HG02678 (cell line): Measurements from ENCODE around the gene PRKCD.

Experiments
- ATAC-seq: cut with Tn5 transposase; IDR thresholded peaks from one replicate; pipeline ENCODE4 v1.9.1; 2021; ENCODE audit warnings: mild to moderate bottlenecking, moderate library complexity; ENCODE audit not compliant: unreplicated experiment

The PRKCD gene

DNA sequence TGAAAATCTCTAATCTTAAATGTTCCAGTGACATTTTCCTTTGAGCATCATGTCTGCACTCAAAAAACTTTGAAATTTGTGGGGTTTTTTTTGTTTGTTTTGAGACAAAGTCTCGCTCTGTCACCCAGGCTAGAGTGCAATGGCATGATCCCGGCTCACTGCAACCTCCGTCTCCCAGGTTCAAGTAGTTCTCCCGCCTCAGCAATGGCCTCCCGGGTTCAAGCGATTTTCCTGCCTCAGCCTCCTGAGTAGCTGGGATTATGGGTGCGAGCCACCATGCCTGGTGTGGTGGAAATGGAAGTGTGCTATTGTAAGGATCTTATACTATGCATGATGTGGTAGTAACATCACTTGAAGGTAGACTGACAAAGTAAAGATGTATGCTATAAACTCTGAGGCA, 52.3 kb downstream of the PRKCD start:
- no peak for ATAC-seq

DNA sequence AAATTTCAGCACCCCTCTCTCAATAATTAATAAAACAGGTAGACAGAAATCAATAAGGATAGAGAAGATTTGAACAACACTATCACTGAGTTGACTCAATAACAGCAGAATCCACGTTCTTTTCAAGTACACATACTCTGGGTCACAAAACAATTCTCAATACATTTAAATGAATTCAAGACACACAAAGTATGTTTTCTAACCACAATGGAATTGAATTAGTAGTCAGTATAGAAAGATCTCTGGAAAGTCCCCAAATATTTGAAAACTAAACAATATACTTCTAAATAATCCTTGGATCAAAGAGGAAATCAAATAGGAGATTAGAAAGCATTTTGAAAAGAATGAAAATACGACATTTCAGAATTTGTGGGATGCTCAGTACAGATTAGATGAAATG, 54.8 kb downstream of the PRKCD start:
- no peak for ATAC-seq

DNA sequence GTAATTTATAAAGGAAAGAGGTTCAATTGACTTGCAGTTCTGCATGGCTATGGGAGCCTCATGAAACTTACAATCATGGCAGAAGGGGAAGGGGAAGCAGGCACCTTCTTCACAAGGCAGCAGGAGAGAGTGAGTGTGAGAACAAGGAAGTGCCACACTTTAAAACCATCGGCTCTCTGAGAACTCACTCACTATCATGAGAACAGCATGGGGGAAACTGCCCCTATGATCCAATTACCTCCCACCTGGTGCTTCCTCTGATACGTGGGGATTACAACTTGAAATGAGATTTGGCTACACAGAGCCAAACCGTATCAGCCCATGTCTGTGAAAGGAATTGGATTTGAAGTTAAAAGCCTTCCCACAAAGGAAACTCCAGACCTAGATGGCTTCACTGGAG, 55.7 kb downstream of the PRKCD start:
- no peak for ATAC-seq

DNA sequence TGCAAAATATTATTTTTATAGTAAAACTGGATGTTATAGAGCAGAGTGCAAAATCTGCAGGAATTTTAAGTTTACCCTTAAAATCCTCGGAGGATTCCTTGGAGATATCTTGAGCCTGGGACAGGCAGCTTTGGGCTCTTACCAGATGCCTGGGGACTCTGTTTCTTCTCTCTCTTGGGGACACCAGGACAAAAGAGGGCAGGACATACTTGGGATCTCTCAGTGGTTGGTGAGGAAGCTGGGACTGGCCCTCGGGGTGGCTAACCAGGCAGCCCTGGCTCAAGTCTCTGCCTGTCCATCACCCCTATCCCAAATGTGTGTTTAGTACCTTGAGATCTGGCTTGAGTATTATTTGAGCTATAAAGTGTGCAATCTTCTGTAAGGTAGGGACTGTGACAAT, 56.2 kb downstream of the PRKCD start:
- ATAC-seq: no peak

DNA sequence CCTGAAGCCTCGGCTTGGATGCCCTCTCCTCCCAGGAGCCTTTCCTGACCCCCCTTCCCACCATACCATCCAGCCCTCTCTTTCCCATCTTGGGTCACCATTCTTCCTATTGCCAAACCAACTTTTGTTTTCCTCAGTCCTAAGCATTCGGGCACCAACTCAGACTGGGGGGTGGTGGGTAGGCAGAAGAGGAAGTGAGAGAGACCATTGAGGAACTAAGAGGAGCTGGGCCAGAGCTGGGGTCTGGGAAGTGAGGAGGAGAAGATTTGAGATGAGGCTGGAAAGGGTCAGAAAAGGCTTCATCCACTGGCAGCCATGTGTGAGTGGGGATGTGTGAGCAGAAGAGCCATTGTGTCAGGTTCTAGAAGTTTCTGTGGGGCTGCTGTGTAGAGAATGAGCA, 57.1 kb downstream of the PRKCD start:
- no peak for ATAC-seq

DNA sequence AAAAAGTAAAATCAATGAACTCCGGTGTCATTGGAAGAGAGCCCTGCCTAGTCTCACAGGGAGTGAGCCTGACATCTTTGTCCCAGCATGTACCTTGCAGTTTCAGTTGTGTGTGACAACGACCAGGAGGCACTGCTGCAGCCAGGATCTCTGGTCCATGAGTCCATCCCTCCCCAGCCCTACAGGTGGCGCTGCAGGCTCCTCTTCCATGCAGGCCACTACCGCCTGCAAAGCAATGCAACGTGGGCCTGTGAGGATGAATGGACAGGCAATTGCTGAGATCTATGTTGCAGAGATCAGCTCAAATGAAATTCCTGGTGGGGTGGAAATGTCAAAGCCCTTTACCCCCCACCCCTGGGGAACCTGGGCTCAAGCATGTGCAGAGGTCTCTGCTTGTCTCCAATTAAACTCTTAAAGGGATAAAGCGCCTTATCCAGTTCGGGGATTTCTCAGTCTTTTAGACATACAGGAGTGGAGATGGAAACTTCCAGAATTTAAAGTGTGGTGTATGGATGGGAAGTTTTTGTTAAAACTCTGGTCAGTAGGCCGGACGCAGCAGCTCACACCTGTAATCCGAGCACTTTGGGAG, 59.0 kb downstream of the PRKCD start:
- ATAC-seq: peak; percentile 77

DNA sequence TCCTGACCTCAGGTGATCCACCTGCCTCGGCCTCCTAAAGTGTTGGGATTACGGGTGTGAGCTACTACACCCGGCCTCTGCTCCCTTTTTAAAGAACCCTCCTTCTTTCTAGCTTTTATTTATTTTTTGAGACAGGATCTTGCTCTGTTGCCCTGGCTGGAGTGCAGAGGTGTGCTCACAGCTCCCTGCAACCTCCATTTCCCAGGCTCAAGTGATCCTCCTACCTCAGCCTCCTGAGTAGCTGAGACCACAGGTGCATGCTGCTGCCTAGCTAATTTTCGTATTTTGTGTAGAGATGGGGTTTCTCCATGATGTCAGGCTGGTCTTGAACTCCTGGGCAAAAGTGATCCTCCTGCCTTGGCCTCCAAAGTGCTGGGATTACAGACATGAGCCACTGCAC, 60.3 kb downstream of the PRKCD start:
- no peak for ATAC-seq

DNA sequence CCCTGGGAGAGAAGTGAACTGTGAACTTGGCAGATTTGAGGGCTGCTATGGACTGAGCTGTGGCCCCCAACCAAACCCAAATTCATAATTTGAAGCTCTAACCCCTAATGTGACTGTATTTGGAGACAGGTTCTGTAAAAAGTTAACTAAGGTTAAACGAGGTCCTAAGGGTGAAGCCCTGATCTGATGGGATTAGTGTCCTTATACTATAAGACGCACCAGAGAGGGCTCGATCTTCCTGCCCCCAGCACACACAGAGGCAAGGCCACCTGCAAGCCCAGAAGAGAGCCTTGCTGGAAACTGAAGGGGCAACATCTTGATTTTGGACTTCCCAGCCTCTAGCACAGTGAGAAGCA, 60.8 kb downstream of the PRKCD start:
- ATAC-seq: no peak

DNA sequence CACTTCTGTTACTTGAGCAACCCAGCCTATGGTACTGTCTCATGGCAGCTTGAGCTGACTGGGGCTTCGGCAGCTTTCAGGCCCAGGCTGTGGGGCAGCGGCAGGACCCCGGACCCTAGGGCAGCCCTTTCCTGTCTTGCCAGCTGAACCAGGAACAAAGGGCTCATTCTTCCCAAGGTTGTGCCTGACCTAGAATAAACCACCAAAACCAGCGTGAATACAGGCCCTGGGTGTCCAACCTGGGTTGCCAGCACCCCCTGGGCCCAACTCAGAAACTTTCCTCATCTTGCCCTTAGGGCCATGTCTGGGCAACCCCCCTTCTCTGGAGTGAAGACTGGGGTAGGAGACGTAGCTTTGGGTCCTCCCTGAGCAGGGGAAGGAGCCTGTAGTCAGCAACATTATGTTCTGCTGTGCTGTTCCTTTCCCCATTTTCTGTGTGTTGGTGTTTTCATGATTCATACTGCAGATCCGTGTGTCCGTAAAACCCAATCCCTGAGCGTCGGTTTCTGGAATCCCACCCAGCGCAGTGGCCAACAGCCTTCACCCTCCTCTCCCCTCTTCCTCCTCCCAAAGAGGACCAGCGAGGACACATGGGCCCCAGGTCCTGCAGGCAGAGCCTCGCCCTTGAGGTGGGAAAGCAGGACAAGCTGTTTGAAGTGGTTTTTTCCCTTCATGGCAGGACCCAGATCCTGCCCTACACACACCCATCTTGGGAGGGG, 61.3 kb downstream of the PRKCD start:
- ATAC-seq: no peak

DNA sequence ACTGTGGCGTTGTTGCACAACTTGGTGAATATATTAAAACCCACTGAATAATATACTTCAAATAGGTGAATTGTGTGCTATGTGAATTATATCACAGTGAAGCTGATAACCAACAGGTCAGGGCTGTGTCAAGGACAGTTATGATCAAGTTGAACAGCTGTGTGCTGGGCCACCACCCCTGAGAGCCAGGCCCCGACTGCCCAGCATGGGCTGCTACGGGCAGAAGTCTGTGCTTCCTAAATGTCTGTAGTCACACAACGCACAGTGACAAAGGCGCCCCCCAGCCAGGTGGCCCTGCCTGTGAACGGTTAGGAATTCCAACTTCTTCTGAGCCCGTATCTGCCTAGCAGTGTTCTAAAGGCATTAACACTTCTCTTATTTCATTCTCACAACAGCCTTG, 62.0 kb downstream of the PRKCD start:
- no peak for ATAC-seq

DNA sequence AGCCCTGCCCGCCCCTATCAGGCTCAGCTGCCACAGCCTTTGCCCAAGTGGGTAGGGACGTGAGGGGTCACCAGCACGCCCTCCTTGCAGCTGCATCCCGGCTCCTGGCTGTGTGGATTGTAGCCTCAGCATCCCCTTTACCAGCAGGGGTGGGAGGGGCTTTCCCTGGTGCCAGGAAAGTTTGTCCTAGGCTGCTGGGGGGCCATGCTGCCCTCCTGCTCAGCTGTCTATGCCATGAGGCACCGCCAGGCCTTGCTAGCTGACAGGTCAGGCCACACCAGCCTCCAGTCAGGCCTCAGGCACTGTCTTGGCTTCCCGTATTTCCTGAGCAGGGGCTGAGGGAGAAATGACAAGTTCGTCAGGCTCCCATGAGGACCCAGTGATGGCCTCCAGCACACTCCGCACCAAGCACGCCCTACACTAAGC, 62.5 kb downstream of the PRKCD start:
- no peak for ATAC-seq

DNA sequence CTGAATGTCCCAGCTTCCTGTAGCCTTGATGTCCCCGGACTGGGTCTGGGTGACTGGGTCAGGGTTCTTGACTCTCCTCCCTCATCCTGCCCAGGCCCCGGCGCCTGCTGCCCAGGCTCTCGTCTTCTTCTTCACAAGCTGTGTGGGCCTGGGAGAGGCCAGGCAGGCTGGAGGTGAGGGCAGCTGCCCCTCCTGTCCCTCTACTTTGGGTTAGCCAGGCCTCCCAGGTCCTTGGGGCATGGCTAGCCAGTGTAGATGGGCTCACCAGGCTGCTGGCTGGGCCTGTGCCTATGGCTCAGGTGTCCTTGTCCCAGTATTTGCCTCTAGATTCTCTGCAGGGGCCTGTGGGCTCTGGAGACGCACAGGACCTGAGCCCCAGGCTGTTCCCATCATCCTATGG, 63.0 kb downstream of the PRKCD start:
- ATAC-seq: no peak

DNA sequence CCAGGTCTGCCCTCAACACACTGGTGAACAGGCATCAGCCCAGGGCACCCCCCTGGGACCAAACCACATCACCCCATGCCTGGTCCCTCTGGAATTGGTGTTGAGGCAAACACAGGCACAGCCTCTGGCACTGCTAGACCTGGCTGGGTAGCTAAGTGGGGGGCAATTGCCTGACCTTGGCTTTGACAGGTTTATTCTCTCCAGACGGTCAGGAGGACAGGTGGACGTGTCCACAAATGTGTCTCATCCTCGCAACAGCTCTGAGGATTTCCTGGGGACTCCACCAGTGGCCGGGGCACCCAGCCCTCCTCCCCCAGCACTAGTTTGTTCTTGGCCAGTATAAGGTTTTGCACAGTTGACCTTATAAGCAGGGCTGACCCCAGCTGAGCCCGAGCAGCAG, 63.5 kb downstream of the PRKCD start:
- no peak for ATAC-seq

DNA sequence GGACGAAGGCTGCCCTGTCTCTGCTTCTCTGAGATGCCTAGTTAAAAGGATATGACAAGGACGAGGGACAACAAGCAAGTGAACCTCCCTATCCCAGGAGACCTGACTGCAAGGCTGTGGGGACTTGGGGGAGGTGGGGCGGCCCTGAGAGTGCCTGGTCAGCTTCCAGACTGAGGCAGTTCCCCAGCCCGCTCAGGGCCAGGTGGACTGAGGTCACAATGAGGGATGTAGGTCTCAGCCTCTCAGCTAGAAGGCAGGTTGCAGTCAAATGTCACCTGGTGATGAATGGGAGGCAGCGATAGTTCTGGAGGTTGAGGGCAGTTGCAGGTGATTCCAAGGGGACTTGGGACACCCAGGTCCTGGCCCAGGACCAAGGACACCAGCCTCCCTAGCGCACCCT, 64.2 kb downstream of the PRKCD start:
- no peak for ATAC-seq

DNA sequence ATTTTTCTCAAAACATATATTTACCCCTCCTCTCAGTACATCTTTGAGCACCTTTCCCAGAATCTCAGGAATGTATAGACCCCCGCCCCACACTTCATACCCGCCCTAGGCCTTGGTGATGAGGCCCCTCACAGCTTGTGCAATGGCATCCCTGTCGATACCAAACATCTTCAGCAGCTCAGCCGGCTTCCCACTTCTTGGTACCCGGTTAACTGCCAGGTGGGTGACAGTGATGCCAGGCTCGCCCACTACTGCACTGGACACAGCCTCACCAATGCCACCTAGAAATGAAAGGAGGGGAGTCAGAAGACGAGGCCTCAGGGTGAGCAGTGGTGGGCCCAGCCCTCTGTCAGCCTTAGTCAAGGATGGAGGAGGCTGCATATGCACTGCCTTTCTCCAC, 64.6 kb downstream of the PRKCD start:
- ATAC-seq: no peak

DNA sequence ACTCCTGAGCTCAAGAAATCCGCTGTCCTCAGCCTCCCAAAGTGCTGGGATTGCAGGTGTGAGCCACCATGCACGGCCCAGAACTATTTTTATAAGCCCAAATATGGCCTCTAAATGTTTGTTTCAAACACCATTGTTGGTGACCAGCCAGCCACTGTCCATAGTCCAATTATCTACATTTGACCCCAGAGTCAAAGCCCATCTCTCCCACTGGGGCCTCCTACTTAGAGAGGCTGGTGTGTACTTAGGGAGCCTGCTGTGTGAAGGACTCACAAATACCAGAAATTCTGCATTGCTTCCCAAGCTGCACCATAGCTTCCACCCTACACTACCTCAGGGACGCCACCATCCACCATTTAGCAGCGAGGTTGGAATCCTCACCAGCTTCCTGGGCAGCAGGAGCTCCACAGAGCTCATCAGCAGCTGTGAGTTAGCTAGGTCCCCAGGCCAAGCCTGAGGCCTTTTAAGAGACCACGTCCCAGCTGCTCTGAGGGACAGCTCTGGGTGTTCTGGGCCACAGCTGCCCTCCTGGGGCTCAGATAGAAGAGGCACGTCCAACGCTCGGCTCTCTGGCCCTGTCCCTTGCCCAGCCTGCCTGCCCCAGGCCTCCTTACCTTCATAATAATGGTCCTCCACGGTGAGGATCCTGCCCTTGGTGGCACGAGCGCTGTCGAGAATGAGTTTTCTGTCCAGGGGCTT, 65.3 kb downstream of the PRKCD start:
- ATAC-seq: no peak

DNA sequence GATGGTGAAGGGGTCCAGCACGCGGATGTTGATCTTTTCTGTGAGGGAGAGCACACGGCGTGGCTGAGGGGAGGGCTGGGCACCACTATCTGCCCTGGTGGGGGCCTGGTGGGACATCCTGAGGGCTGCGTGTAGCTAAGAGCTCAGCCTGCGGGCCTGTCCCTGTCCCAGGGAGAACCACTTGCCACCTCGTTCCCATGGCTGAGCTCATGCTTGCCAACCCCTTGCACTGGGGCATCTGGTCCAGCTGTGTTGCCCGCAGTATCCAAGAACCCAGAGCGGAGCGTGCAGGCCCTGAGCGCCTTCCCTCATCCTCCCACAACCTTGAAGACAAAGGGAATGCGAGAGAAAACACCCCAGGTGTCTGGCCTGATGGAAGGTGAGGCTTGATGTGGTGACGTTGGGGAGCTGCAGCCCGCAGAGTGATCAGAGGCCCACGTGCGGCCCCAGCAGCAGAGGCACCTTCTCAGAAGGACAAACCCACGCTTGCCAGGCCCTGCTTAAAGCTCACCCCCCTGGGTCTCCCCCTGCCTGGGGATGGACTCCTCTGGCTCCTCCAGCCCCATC, 65.9 kb downstream of the PRKCD start:
- ATAC-seq: no peak

DNA sequence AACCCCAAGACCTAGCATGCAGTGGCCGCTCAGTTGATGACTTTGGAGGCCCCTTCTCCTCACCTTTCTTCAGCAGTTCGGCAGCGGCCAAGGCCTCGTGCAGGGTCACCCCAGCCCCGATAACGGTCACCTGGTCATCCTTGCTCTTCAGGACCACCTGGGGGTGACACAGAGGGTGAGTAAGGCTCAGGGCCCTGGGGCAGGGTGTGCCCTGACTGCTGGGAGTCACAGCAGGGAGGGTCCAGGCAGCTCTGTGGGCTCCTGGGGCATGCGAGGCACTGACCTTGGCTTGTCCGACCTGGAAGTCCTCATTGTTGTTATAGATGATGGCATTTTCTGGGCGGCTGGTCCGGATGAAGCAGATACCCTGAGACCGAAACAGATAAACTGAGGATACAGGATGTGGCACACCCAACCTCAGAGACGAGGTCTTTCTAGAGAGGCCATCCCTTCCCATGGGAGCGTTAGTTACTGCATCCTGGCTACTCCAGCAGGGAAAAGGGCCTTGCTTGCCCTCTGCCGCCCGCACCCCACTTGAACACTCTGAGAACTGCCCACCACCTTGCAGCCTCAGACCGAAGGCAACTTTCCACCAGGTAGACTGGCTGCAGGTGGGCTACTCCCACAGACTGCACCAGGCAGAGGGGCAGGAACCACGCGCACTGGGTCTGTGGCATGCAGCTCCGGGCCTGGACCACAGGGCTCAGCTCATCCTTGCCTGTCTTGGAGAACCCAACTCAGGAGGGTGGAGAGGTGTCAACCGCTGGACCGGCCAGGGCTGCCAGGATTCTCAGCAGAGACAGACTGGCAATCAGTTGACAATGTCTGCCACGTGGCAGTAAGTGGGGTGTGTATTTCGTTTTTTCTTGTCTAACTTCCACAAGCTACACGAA, 67.2 kb downstream of the PRKCD start:
- ATAC-seq: no peak

DNA sequence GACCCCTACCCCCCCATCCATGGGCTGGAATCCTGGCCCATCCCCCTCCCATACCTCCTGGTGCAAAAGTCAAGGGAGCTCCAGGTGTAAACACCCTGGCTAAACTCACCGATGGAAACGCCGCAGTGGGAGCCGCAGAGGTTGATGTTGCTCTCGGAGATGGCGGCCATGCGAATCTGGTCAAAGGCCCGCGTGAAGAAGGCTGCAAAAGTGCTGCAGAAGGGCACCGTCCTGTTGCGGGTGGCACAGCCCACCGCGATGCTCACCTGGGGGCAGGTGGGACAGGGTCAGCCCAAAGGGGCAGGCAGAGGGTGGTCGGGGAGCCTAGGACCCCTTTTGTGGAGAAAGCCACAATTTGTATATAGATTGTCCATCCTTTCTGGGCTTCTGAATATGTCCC, 68.2 kb downstream of the PRKCD start:
- ATAC-seq: no peak

DNA sequence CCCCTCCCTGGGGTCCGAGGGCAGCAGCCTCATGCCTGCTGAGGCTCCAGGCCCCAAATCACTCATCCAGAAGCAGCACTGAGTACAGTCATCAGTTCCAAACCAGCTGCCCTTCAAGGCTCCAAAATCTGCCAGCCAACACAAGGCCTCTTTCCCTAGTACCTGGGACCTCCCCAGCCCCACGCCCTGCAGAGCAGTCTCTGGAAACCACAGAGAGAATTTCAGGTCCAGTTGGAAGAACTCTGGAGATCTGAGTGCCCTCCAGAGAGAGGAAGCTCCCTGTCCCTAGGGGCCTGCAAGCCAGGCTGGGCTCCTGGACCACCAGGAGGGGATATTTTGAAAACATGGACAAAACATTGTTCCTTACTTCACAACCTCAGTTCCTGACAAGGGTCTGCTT, 68.6 kb downstream of the PRKCD start:
- no peak for ATAC-seq

DNA sequence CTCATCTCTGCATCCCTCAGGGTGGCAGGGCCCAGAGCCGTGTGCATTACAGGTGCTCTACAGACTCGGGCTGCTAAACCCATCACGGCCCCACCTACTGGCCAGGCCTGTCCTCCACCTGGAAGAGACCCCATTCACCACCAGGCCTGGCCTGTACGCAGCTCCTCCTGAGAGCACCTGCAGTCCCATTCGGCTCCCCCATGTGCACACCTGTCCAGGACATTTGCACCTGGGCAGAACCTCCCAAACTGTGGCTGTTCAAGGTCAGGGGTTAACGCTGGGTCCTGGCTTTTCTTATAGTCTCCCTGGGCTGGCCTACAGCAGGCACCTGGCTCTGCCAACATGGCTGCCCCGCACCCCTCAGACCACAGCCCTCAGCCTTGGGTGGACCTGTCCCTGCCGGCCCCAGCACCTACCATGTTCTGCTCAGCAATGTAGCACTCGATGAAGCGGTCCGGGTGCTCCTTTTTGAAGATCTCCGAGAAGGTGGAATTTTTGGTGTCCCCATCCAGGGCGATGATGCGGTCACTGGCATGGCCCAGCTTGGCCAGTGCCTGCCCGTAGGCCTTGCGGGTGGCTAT, 69.1 kb downstream of the PRKCD start:
- no peak for ATAC-seq
